Ovary (tissue), 9 donors: Measurements from ENCODE around the gene TNFSF13. TPM values are rescaled to one million over a fixed set of nuclear protein-coding genes. Genes with fewer than 3 reads are reported as not detected.

Experiments used
- DNase-seq, 5 donors: peaks; one replicate each; pipeline ENCODE4 v3.0.0-alpha.2; 2019 to 2020
- H3K27ac ChIP-seq, 2 donors: fragments of 200-600 bp; one replicate each; pipeline versions ENCODE4 v1.5.1 to v1.8.0; 2019 to 2022
- H3K27me3 ChIP-seq: fragments of 200-600 bp; one replicate; pipeline ENCODE4 v1.8.0; 2022
- H3K36me3 ChIP-seq: fragments of 200-600 bp; sonication (generic); one replicate; pipeline ENCODE4 v1.5.1; 2019
- H3K4me1 ChIP-seq: one replicate; pipeline ENCODE4 v1.8.1; 2013; ENCODE audit warnings: mild to moderate bottlenecking, moderate library complexity; ENCODE audit not compliant: insufficient read depth
- H3K4me3 ChIP-seq: fragments of 200-600 bp; sonication (generic); one replicate; pipeline ENCODE4 v1.5.1; 2017
- H3K9me3 ChIP-seq, 2 donors: fragments of 200-600 bp in 1 of 2; sonication (generic) in 1 of 2; one replicate each; pipeline versions ENCODE4 v1.5.1 to v1.8.1; 2013 to 2019; ENCODE audit warnings: mild to moderate bottlenecking in 1 of 2, moderate library complexity in 1 of 2
- EP300 ChIP-seq: sonication (generic); formaldehyde crosslinking; IDR thresholded peaks from one replicate; pipeline ENCODE4 v1.6.1; 2017; ENCODE audit warnings: antibody characterized with exemption
- POLR2A ChIP-seq: fragments of 450-650 bp; IDR thresholded peaks from one replicate; pipeline ENCODE4 v1.6.1; 2017; ENCODE audit warnings: antibody characterized with exemption, mild to moderate bottlenecking, moderate library complexity
- WGBS, 3 donors: extraction: QIAGEN DNeasy Blood & Tissue Kit in 1 of 3; methylation state at CpG; one replicate each; pipeline versions ENCODE4 v1.1.5 to v1.1.7; 2013 to 2017; 5-methylcytosine and 5-hydroxymethylcytosine counted together
- intact Hi-C, 4 donors: fragments of 100-400 bp; cut with DNase I; formaldehyde crosslinking; loops; one replicate each; pipeline versions ENCODE4 v1.11.0 to v1.15.1; 2022 to 2023
- polyA plus RNA-seq, 2 donors: library from polyadenylated mRNA; stranded (reverse); fragments of 200-250 nt in 1 of 2; fragments of 350-450 nt in 1 of 2; fragmentation: Illumina TruSeq in 1 of 2; extraction: RNeasy Lipid Tissue Mini Kit (QIAGEN cat#74804) in 1 of 2; gene quantifications; one replicate each; pipeline ENCODE4 v1.2.3, GENCODE V29; 2013 to 2014
- total RNA-seq, 7 donors: library from RNA; depleted of rRNA in 2 of 7; stranded (reverse); fragments of >200 nt in 2 of 7; fragmentation: NEBNext Ultra II Directional in 3 of 7; extraction: Animal tissue kit (Norgen Biotek cat#: 25700) in 3 of 7; gene quantifications; one replicate each; pipeline versions ENCODE4 v1.1.0 to v1.2.4, GENCODE V29; 2016 to 2023
- TF ChIP-seq, protein P1 (sequence below), 3 donors: fragments of 450-650 bp in 2 of 3; fragments of 200-600 bp in 1 of 3; IDR thresholded peaks; one replicate each; pipeline versions ENCODE4 v1.5.1 to v1.8.0; 2016 to 2022; ENCODE audit warnings: antibody characterized with exemption in 3 of 3, mild to moderate bottlenecking in 1 of 3
- donor health status: DM: no; HTN: no; CAD: no; lungs with moderate emphysema.
- donor health status: DM: no; HTN: no; CAD: no.
- donor health status: Bipolar disorder and iron deficiency.
- donor health status: DM: yes; HTN: yes; CAD: no.
- donor health status: DM: no; HTN: no; CAD: no.
- donor health status: DM: yes; HTN: yes; CAD: no.

Gene TNFSF13
- total and polyA plus RNA-seq, 9 donors: 10.4 to 38.8 (median 21.7) TPM

DNA sequence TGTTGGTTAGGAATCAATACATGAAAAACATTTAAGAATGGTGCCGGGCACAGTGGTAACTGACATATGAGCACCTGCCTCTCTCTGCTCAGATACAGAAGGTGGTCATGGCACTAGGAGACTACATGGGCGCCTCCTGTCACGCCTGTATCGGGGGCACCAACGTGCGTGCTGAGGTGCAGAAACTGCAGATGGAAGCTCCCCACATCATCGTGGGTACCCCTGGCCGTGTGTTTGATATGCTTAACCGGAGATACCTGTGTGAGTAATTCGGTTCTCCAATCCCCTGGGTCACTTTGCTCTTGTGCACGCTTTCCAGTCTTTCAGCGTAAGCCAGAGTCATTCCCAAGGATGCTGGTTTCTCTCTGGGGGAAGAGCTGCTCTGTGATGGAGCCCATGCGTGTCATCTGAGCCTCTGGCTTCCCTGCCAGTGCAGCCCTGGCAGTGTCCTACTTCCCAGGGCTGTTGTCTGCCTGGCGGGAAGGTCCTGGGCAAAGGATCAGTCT is 17.9 kb downstream of the TNFSF13 start:
- Histone ChIP-seq H3K4me1 (peaks cover 3% of the 10 kb centered on the region), H3K27me3 (no peaks in the 10 kb centered on the region), H3K4me3 (no peak overlapping the region), H3K27ac (no peak overlapping the region), H3K36me3 (no peaks in the 10 kb centered on the region), H3K9me3 (no peaks in the 10 kb centered on the region)
- TF ChIP-seq EP300: no peak
- no peak for TF ChIP-seq POLR2A
- TF ChIP-seq, protein P1, sequence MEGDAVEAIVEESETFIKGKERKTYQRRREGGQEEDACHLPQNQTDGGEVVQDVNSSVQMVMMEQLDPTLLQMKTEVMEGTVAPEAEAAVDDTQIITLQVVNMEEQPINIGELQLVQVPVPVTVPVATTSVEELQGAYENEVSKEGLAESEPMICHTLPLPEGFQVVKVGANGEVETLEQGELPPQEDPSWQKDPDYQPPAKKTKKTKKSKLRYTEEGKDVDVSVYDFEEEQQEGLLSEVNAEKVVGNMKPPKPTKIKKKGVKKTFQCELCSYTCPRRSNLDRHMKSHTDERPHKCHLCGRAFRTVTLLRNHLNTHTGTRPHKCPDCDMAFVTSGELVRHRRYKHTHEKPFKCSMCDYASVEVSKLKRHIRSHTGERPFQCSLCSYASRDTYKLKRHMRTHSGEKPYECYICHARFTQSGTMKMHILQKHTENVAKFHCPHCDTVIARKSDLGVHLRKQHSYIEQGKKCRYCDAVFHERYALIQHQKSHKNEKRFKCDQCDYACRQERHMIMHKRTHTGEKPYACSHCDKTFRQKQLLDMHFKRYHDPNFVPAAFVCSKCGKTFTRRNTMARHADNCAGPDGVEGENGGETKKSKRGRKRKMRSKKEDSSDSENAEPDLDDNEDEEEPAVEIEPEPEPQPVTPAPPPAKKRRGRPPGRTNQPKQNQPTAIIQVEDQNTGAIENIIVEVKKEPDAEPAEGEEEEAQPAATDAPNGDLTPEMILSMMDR (IDR thresholded peaks at IDR 0.05): no peak
- 70 to 79% (median 71%) methylated on average over 14 of the region's 14 CpGs for WGBS, 3 donors
- intact Hi-C loops: no loop called here
- no peak for DNase-seq

DNA sequence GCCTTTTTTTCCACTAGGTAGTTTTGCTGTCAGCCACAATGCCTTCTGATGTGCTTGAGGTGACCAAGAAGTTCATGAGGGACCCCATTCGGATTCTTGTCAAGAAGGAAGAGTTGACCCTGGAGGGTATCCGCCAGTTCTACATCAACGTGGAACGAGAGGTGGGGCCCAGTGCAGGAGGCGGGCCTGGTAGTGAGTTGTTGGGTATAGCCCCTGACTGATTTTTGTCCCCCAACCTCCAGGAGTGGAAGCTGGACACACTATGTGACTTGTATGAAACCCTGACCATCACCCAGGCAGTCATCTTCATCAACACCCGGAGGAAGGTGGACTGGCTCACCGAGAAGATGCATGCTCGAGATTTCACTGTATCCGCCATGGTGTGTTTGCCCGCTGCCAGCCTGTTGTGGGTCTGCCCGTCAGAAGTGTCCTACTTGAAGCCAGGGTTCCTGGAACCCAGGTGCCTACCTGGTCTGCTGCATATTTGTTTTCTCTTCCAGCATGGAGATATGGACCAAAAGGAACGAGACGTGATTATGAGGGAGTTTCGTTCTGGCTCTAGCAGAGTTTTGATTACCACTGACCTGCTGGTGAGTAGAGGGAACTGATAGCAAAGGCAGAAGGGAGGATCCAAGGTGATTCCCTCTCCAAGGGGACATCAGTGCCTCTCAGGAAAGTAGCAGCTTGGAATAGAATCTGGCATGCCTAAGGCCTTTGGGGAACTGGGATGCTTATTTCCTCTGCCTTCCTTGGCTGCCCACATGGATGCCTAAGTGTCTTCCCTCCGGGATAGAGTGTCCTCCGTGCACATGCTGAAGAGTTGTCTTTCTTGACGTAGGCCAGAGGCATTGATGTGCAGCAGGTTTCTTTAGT is 19.0 kb downstream of the TNFSF13 start:
- Histone ChIP-seq H3K27ac (no peak overlapping the region), H3K9me3 (no peaks in the 10 kb centered on the region), H3K4me3 (no peak overlapping the region), H3K27me3 (no peaks in the 10 kb centered on the region), H3K4me1 (peaks cover 9% of the 10 kb centered on the region), H3K36me3 (no peaks in the 10 kb centered on the region)
- DNase-seq: no peak
- WGBS, 3 donors: 64 to 70% (median 64%) methylated on average over 17 of the region's 17 CpGs
- intact Hi-C loops: no loop called here
- TF ChIP-seq, protein P1 (IDR thresholded peaks at IDR 0.05): no peak
- TF ChIP-seq POLR2A: no peak
- TF ChIP-seq EP300: no peak

DNA sequence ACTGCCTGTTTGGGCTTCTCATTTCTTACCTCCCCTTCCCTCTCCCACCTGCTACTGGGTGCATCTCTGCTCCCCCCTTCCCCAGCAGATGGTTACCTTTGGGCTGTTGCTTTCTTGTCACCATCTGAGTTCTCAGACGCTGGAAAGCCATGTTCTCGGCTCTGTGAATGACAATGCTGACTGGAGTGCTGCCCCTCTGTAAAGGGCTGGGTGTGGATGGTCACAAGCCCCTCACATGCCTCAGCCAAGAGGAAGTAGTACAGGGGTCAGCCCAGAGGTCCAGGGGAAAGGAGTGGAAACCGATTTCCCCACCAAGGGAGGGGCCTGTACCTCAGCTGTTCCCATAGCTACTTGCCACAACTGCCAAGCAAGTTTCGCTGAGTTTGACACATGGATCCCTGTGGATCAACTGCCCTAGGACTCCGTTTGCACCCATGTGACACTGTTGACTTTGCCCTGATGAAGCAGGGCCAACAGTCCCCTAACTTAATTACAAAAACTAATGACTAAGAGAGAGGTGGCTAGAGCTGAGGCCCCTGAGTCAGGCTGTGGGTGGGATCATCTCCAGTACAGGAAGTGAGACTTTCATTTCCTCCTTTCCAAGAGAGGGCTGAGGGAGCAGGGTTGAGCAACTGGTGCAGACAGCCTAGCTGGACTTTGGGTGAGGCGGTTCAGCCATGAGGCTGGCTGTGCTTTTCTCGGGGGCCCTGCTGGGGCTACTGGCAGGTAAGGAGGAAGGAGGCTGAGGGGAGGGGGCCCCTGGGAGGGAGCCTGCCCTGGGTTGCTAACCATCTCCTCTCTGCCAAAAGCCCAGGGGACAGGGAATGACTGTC is 20.7 kb downstream of the TNFSF13 start, which contains the start of gene CD68:
TSS of gene CD68 (plus strand) at position 638 of the 833 bp plus-strand sequence. CDS start at position 678, 40 bp downstream.
- H3K27me3 ChIP-seq: no peaks in the 10 kb centered on the region
- H3K27ac ChIP-seq: peak within 1 kb of the TSS; percentile 34 to 58
- peaks cover 16% of the 10 kb centered on the region for H3K4me1 ChIP-seq
- peak in 2 of 5 donors; percentile 35 to 71 for DNase-seq
- H3K4me3 ChIP-seq: no peak within 1 kb of the TSS
- WGBS, 3 donors: 20 to 21% (median 21%) methylated on average over 7 of the region's 7 CpGs
- TF ChIP-seq, protein P1 (IDR thresholded peaks at IDR 0.05): no peak
- no peak for TF ChIP-seq POLR2A
- TF ChIP-seq EP300: no peak
- no peaks in the 10 kb centered on the region for H3K36me3 ChIP-seq
- intact Hi-C loops: no loop called here
- H3K9me3 ChIP-seq: no peaks in the 10 kb centered on the region

DNA sequence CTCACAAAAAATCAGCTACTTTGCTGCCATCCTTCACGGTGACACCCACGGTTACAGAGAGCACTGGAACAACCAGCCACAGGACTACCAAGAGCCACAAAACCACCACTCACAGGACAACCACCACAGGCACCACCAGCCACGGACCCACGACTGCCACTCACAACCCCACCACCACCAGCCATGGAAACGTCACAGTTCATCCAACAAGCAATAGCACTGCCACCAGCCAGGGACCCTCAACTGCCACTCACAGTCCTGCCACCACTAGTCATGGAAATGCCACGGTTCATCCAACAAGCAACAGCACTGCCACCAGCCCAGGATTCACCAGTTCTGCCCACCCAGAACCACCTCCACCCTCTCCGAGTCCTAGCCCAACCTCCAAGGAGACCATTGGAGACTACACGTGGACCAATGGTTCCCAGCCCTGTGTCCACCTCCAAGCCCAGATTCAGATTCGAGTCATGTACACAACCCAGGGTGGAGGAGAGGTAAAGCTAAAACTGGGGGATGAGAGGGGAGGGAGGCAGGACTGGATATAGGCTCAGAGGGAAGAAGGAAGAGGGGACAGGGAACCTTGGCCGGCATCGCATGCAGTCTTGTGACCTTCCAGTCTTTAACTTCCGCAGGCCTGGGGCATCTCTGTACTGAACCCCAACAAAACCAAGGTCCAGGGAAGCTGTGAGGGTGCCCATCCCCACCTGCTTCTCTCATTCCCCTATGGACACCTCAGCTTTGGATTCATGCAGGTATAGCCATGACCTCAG is 21.5 kb downstream of the TNFSF13 start:
- Histone ChIP-seq H3K4me1 (peaks cover 18% of the 10 kb centered on the region), H3K36me3 (no peaks in the 10 kb centered on the region), H3K27ac (peak overlapping the region; percentile 33 to 58), H3K9me3 (no peaks in the 10 kb centered on the region), H3K4me3 (no peak overlapping the region), H3K27me3 (no peaks in the 10 kb centered on the region)
- DNase-seq: peak in 2 of 5 donors; percentile 21 to 29
- whole genome bisulfite sequencing, 3 donors: 64 to 67% (median 65%) methylated on average over 12 of the region's 12 CpGs
- TF ChIP-seq, protein P1 (IDR thresholded peaks at IDR 0.05): no peak
- no peak for TF ChIP-seq POLR2A
- no peak for TF ChIP-seq EP300
- intact Hi-C loops: no loop called here
